Liver (tissue), 9 donors: ENCODE measurements around the gene GORASP2. TPM values are rescaled to one million over a fixed set of nuclear protein-coding genes. Genes with fewer than 3 reads are reported as not detected.
"Not testable (repeated sequence)": the region's sequence is repeated elsewhere in the genome, so short reads cannot be mapped to it uniquely, and the experiment has no call there.

ENCODE experiments used
- DNase-seq: peaks from one replicate; pipeline ENCODE4 v3.0.0-alpha.2; 2017; ENCODE audit warnings: low spot score
- H3K27ac ChIP-seq, 2 donors: one replicate each; pipeline ENCODE4 v1.7.0; 2013; ENCODE audit warnings: inconsistent platforms in 2 of 2, low read length in 2 of 2, control low read depth in 1 of 2, low read depth in 1 of 2, mild to moderate bottlenecking in 1 of 2
- H3K27me3 ChIP-seq, 4 donors: one replicate each; pipeline versions ENCODE4 v1.6.1 to v1.7.0; 2013; ENCODE audit warnings: low read length in 3 of 4, inconsistent platforms in 1 of 4, mild to moderate bottlenecking in 1 of 4, moderate library complexity in 1 of 4; ENCODE audit not compliant: control insufficient read depth in 4 of 4, insufficient read depth in 4 of 4
- H3K36me3 ChIP-seq, 4 donors: one replicate each; pipeline versions ENCODE4 v1.6.1 to v1.7.0; 2013; ENCODE audit warnings: low read length in 3 of 4, mild to moderate bottlenecking in 3 of 4, low read depth in 1 of 4, moderate library complexity in 1 of 4; ENCODE audit not compliant: control insufficient read depth in 4 of 4, insufficient read depth in 3 of 4
- H3K4me1 ChIP-seq, 4 donors: one replicate each; pipeline versions ENCODE4 v1.6.1 to v1.7.0; 2013; ENCODE audit warnings: low read length in 3 of 4, mild to moderate bottlenecking in 3 of 4, moderate library complexity in 1 of 4; ENCODE audit not compliant: control insufficient read depth in 4 of 4, insufficient read depth in 4 of 4
- H3K4me3 ChIP-seq, 3 donors: one replicate each; pipeline versions ENCODE4 v1.6.1 to v1.7.0; 2013; ENCODE audit warnings: low read length in 3 of 3, control low read depth in 1 of 3, low read depth in 1 of 3, mild to moderate bottlenecking in 1 of 3
- H3K9ac ChIP-seq, 2 donors: one replicate each; pipeline ENCODE4 v1.7.0; 2013; ENCODE audit warnings: low read length in 2 of 2, mild to moderate bottlenecking in 2 of 2, moderate library complexity in 2 of 2, control low read depth in 1 of 2, low read depth in 1 of 2
- H3K9me3 ChIP-seq, 4 donors: one replicate each; pipeline versions ENCODE4 v1.6.1 to v1.7.0; 2013; ENCODE audit warnings: low read length in 3 of 4; ENCODE audit not compliant: control insufficient read depth in 4 of 4
- ATF3 ChIP-seq: IDR thresholded peaks from 2 replicates; pipeline ENCODE4 v1.6.1; 2016; ENCODE audit warnings: antibody characterized with exemption
- CTCF ChIP-seq: fragments of 150-350 bp; IDR thresholded peaks from 2 replicates; pipeline ENCODE4 v1.5.1; 2017; ENCODE audit warnings: improper control_type of control experiment, low read depth, low read length; ENCODE audit not compliant: missing input control
- EGR1 ChIP-seq, 2 donors: IDR thresholded peaks; 2 replicates each; pipeline ENCODE4 v1.6.1; 2016 to 2018; ENCODE audit warnings: antibody characterized with exemption in 2 of 2, low read depth in 2 of 2
- FOXA1 ChIP-seq: IDR thresholded peaks from 2 replicates; pipeline ENCODE4 v1.6.1; 2016; ENCODE audit warnings: antibody characterized with exemption
- FOXA2 ChIP-seq: IDR thresholded peaks from 2 replicates; pipeline ENCODE4 v1.6.1; 2016; ENCODE audit warnings: antibody characterized with exemption
- GABPA ChIP-seq, 2 donors: IDR thresholded peaks in 1 of 2; conservative IDR thresholded peaks in 1 of 2; 2 replicates each; pipeline ENCODE4 v1.6.1; 2016; ENCODE audit warnings: antibody characterized with exemption in 2 of 2, mild to moderate bottlenecking in 1 of 2, moderate library complexity in 1 of 2
- HNF4A ChIP-seq, 2 donors: conservative IDR thresholded peaks; 2 replicates each; pipeline ENCODE4 v1.6.1; 2016; ENCODE audit warnings: antibody characterized with exemption in 2 of 2, mild to moderate bottlenecking in 2 of 2
- HNF4G ChIP-seq: IDR thresholded peaks from 2 replicates; pipeline ENCODE4 v1.6.1; 2016; ENCODE audit warnings: antibody characterized with exemption
- JUND ChIP-seq, 2 donors: IDR thresholded peaks; 2 replicates each; pipeline ENCODE4 v1.6.1; 2016; ENCODE audit warnings: antibody characterized with exemption in 2 of 2
- MAX ChIP-seq: IDR thresholded peaks from 2 replicates; pipeline ENCODE4 v1.6.1; 2016; ENCODE audit warnings: antibody characterized with exemption
- NR2F2 ChIP-seq: IDR thresholded peaks from 2 replicates; pipeline ENCODE4 v1.6.1; 2016; ENCODE audit warnings: antibody characterized with exemption
- RAD21 ChIP-seq, 2 donors: IDR thresholded peaks; 2 replicates each; pipeline ENCODE4 v1.6.1; 2016; ENCODE audit warnings: antibody characterized with exemption in 2 of 2, mild to moderate bottlenecking in 2 of 2
- RXRA ChIP-seq, 2 donors: IDR thresholded peaks; 2 replicates each; pipeline ENCODE4 v1.6.1; 2017 to 2018; ENCODE audit warnings: antibody characterized with exemption in 2 of 2, mild to moderate bottlenecking in 1 of 2
- SP1 ChIP-seq: IDR thresholded peaks from 2 replicates; pipeline ENCODE4 v1.6.1; 2018; ENCODE audit warnings: antibody characterized with exemption, mild to moderate bottlenecking
- TAF1 ChIP-seq: conservative IDR thresholded peaks from 2 replicates; pipeline ENCODE4 v1.6.1; 2016; ENCODE audit warnings: antibody characterized with exemption, mild to moderate bottlenecking
- YY1 ChIP-seq: IDR thresholded peaks from 2 replicates; pipeline ENCODE4 v1.6.1; 2016; ENCODE audit warnings: antibody characterized with exemption, mild to moderate bottlenecking
- ZBTB33 ChIP-seq: IDR thresholded peaks from 2 replicates; pipeline ENCODE4 v1.6.1; 2016; ENCODE audit warnings: antibody characterized with exemption
- WGBS: extraction: QIAGEN DNeasy Blood & Tissue Kit; methylation state at CpG from one replicate; pipeline ENCODE4 v1.1.7; 2013; 5-methylcytosine and 5-hydroxymethylcytosine counted together
- polyA plus RNA-seq, 2 donors: library from polyadenylated mRNA; stranded (reverse) in 1 of 2; unstranded in 1 of 2; fragments of 200-250 nt in 1 of 2; fragments of >200 nt in 1 of 2; fragmentation: Nextera tagmentation in 1 of 2; extraction: Ambion mirVana in 1 of 2; gene quantifications; one replicate each; pipeline versions ENCODE4 v1.2.1 to v1.2.3, GENCODE V29; 2013 to 2015
- total RNA-seq, 2 donors: library from RNA; depleted of rRNA; stranded (reverse); fragments of >200 nt; gene quantifications; one replicate each; pipeline ENCODE4 v1.2.3, GENCODE V29; 2014
- TF ChIP-seq, protein P1 (sequence below): IDR thresholded peaks from 2 replicates; pipeline ENCODE4 v1.6.1; 2016; ENCODE audit warnings: antibody characterized with exemption, mild to moderate bottlenecking
- donor health status: healthy.
- donor health status: healthy.
- donor health status: healthy.
- donor health status: healthy.
- donor health status: healthy.

GORASP2 gene
- total and polyA plus RNA-seq, 4 donors: 12.5 to 40.1 (median 29.9) TPM

DNA sequence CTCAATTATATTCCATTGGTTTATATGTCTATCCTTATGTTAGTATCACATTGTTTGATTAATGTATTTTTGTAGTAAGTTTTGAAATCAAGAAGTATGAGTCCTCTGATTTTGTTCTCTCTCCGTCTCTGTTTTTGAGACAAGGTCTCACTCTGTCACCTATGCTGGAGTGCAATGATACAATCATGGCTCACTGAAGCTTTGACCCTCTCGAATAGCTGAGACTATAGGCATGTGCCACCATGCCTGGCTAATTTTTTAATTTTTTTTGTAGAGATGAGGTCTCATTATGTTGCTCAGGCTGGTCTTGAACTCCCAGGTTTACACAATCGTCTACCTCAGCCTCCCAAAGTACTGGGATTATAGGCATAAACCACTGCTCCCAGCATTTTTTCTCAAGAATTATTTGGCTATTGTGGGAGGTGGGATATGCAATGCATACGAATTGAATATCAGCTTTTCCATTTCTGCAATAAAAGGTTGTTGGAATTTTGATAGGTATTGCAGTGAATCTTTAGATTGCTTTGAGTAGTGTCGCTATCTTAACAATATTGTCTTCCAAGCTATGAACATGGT lies 17.7 kb upstream of the GORASP2 start (continued):
- TF ChIP-seq EGR1 (IDR thresholded peaks at IDR 0.05; ENCODE audit: low read depth in 2 of 2): no peak
- TF ChIP-seq MAX: no peak
- TF ChIP-seq YY1: no peak
- TF ChIP-seq HNF4A (conservative IDR thresholded peaks at IDR 0.05): no peak
- no peak for TF ChIP-seq TAF1
- TF ChIP-seq FOXA1: no peak
- no peak for TF ChIP-seq ATF3
- TF ChIP-seq NR2F2: no peak
- no peak for TF ChIP-seq SP1
- TF ChIP-seq HNF4G: no peak
- TF ChIP-seq RXRA (IDR thresholded peaks at IDR 0.05): no peak
- no peak for TF ChIP-seq GABPA (IDR thresholded peaks at IDR 0.05 in 1 of 2, conservative IDR thresholded peaks at IDR 0.05 in 1 of 2)

- H3K4me1 ChIP-seq, H3K27me3 ChIP-seq, H3K27ac ChIP-seq, DNase-seq, H3K4me3 ChIP-seq, H3K9ac ChIP-seq, H3K36me3 ChIP-seq: not testable (repeated sequence)
- 96% methylated on average over 17 of the region's 17 CpGs for WGBS
- peaks cover 25 to 55% (median 29%) of the 10 kb centered on the region in 4 donors for H3K9me3 ChIP-seq
These were observed 13.9 kb upstream of the GORASP2 start for GRCh38 chr2:170914994-170915666.

DNA sequence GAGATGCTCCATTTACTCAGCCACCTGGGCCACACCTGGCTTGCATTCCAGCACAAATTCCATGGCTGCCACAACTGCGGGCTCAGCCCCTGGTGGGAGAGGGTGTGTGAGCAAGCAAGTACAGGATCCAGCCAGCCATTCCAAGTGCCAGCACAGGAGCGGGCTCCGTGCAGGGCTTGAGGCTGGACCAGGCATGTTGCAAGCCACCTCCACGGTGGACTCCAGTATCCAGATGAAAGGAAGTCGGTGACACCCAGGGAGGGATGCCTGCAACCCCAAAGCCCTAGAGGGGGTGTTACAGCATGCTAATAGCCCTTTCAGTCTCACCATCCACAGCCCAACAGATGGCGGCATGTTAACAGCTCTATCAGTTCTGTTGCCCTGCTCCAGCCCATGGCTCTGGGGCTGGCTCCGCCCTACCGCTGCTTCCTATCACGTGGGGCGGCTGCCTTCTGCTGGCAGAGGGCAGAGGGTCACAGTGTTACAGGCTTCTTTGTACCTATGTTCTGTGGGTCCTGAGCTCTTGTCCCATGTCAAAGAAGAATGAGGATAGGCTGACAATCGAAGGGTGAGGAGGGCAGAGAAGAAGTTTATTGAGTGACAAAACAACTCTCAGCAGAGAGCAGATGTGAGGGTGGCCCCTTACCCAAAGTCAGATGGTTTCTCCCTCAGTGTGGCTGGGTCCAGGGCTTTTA lies 11.7 kb upstream of the GORASP2 start:
- DNase-seq: no peak
- Histone ChIP-seq H3K9me3 (peaks cover 18 to 39% (median 27%) of the 10 kb centered on the region in 4 donors), H3K27ac (no peak overlapping the region), H3K4me1 (no peaks in the 10 kb centered on the region), H3K27me3 (no peaks in the 10 kb centered on the region), H3K4me3 (peak overlapping the region in 2 of 3 donors; percentile 3 to 42), H3K36me3 (no peaks in the 10 kb centered on the region), H3K9ac (no peak overlapping the region)
- no peak for TF ChIP-seq HNF4G
- no peak for TF ChIP-seq RAD21 (IDR thresholded peaks at IDR 0.05)
- no peak for TF ChIP-seq MAX
- TF ChIP-seq FOXA2: no peak
- TF ChIP-seq GABPA (IDR thresholded peaks at IDR 0.05 in 1 of 2, conservative IDR thresholded peaks at IDR 0.05 in 1 of 2): no peak
- TF ChIP-seq HNF4A (conservative IDR thresholded peaks at IDR 0.05): no peak
- TF ChIP-seq JUND (IDR thresholded peaks at IDR 0.05): no peak
- TF ChIP-seq, protein P1, sequence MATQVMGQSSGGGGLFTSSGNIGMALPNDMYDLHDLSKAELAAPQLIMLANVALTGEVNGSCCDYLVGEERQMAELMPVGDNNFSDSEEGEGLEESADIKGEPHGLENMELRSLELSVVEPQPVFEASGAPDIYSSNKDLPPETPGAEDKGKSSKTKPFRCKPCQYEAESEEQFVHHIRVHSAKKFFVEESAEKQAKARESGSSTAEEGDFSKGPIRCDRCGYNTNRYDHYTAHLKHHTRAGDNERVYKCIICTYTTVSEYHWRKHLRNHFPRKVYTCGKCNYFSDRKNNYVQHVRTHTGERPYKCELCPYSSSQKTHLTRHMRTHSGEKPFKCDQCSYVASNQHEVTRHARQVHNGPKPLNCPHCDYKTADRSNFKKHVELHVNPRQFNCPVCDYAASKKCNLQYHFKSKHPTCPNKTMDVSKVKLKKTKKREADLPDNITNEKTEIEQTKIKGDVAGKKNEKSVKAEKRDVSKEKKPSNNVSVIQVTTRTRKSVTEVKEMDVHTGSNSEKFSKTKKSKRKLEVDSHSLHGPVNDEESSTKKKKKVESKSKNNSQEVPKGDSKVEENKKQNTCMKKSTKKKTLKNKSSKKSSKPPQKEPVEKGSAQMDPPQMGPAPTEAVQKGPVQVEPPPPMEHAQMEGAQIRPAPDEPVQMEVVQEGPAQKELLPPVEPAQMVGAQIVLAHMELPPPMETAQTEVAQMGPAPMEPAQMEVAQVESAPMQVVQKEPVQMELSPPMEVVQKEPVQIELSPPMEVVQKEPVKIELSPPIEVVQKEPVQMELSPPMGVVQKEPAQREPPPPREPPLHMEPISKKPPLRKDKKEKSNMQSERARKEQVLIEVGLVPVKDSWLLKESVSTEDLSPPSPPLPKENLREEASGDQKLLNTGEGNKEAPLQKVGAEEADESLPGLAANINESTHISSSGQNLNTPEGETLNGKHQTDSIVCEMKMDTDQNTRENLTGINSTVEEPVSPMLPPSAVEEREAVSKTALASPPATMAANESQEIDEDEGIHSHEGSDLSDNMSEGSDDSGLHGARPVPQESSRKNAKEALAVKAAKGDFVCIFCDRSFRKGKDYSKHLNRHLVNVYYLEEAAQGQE: no peak
- no peak for TF ChIP-seq EGR1 (IDR thresholded peaks at IDR 0.05; ENCODE audit: low read depth in 2 of 2)
- no peak for TF ChIP-seq ZBTB33
- no peak for TF ChIP-seq RXRA (IDR thresholded peaks at IDR 0.05)
- no peak for TF ChIP-seq FOXA1
- TF ChIP-seq TAF1: no peak
- no peak for TF ChIP-seq CTCF
- no peak for TF ChIP-seq ATF3
- WGBS: 95% methylated on average over 11 of the region's 11 CpGs
